Fibroblast of skin of left quadriceps (primary cell): ENCODE results near the gene ATP6V1F.

Experiments
- DNase-seq, 2 experiments: peaks; one replicate each; pipeline ENCODE4 v3.0.0-alpha.2; 2013; ENCODE audit warnings: low read depth in 2 of 2

The ATP6V1F gene

GRCh38 chr7:128848289-128849155, 14.1 kb upstream of the ATP6V1F start:
- DNase-seq: no peak

DNA sequence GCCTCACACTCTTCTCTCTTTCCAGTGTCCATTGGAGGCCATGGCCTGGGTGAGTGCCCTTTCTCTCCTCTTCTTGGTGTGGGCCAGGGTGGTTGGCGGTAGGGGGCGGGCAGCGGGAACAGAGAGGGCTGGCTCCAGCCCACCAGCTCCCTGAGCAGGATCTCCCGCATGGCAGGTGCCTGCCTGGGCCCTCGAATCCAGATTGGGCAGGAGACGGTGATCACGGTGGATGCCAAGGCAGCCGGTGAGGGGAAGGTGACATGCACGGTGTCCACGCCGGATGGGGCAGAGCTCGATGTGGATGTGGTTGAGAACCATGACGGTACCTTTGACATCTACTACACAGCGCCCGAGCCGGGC, 13.5 kb upstream of the ATP6V1F start:
- no peak for DNase-seq

DNA sequence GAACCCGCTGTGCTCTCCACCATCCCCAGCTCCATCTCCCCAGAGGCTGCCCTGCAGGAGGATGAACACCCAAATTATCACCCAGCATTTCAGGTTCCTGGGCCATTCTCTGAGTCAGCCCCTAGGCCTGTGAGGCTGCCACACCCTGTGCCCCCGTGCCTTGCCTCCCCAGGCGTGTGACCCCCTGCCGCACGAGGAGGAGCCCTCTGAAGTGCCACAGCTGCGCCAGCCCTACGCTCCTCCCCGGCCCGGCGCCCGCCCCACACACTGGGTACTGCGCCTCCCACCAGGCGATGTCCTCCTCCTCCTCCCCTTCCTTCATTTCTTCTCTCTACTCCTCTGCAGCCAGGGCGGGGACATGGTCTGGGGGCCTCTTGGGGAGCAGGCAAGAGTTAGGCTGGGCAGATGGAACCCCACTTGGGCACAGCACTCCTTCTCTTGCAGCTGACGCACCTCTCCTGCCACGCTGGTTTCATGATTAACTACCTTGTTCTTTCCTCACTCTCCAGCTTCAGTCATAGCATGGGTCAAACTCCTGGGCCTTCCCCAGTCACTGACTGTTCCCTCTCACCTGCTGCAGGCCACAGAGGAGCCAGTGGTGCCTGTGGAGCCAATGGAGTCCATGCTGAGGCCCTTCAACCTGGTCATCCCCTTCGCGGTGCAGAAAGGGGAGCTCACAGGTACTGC, 12.7 kb upstream of the ATP6V1F start:
- DNase-seq: no peak

- no peak for DNase-seq
These were observed 10.0 kb upstream of the ATP6V1F start for GRCh38 chr7:128852537-128853254.

- no peak for DNase-seq
These were observed 8.9 kb upstream of the ATP6V1F start for GRCh38 chr7:128853799-128854198.

GRCh38 chr7:128854396-128854795, 8.3 kb upstream of the ATP6V1F start:
- no peak for DNase-seq

DNA sequence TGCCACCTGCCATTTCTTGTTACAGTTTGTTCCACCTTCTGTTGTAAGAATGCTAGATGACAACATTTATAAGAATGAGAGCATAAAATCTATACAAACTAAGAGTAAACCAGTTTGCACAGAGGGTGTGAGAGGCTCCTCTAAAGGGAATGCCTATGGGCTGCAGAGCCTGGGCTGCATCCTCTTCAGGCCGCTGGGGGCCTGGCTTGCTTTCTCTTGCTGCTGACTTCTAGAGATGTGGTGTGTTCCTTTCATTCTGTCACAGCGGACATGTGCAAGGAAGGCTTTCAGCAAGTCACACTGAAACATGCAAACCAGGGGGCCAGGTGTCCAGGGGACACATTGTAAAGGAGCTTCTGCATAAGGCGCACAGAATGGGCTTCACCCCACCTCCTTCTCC, 7.1 kb upstream of the ATP6V1F start:
- DNase-seq: no peak

DNA sequence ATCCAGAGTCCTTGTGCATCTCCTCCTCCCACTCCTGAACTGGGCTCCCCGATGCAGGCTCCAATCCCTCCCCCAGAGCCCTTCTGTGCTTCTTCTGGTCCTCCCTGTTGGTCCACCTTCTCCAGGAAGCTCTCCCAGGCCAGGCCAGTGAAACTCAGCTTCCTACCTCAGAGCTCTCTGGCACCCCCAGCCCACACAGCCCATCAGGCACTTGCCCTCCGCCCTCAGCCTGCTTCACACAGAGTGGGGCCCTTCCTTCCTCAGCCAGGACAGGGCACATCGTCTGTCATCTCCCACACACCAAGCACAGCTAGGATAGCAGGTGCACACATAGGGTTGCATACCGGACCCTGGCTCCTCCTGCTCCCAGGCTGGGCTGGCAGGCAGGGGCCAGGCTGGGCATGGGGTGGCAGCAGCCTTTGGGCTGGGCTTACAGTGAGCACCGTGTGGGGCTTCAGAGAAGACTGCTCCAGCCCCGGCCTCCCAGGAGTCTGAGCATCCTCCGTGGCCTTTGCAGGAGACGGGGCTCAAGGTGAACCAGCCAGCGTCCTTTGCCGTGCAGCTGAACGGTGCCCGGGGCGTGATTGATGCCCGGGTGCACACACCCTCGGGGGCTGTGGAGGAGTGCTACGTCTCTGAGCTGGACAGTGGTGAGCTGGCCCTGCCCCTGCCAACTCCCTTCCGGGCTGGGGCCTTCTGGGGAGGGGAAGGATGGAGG, 6.5 kb upstream of the ATP6V1F start:
- DNase-seq: no peak

- DNase-seq: no peak
These were observed 4.0 kb upstream of the ATP6V1F start for GRCh38 chr7:128858380-128859231.

DNA sequence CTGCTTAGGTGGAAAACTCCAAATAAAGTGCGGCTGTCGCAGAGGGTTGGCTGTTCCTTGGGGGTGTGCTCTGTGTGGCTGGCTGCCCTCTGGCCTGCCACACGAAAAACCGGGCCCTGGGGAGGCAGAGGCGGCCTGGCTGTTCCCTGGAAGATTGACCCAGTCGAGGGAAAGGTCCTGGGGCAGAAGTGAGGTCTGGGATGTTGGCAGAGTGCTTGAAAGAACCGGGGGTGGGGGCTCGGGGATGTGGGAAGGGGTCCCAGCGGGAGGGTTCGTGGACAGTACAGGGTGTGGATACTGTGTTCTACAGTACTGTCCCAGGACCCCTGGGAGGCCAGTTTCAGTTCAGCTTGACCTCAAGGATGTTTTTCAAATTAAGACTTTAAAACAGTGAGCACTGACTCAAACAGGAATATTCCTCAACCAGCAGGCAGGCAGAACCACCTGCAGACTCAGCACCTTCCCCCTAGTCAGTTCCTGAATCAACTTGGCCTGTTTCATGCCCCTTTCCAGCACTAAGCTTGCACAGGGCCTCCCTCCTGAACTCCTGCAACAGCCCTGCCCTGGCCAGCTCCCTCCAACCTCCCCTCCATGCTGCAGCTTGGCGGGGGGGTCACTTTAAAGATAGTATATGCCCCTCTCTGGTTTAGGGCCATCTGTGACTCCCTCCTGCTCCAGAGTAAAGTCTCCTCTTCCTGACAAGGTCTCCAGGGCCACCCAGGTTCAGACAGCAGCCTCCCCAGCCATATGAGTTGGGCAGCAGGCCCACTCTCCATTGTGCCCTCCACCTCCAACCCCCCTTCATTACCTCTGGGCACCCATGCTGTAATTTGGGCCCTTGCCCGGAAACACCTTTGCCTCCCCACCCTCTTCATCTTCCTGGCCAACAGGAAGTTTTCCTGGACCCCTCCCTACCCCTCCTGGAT, 3.2 kb upstream of the ATP6V1F start:
- no peak for DNase-seq

GRCh38 chr7:128860158-128861073, 2.2 kb upstream of the ATP6V1F start:
- DNase-seq: peak in 1 of 2 experiments; percentile 15

GRCh38 chr7:128861957-128862570, 592 bp upstream of the ATP6V1F start:
- no peak for DNase-seq

DNA sequence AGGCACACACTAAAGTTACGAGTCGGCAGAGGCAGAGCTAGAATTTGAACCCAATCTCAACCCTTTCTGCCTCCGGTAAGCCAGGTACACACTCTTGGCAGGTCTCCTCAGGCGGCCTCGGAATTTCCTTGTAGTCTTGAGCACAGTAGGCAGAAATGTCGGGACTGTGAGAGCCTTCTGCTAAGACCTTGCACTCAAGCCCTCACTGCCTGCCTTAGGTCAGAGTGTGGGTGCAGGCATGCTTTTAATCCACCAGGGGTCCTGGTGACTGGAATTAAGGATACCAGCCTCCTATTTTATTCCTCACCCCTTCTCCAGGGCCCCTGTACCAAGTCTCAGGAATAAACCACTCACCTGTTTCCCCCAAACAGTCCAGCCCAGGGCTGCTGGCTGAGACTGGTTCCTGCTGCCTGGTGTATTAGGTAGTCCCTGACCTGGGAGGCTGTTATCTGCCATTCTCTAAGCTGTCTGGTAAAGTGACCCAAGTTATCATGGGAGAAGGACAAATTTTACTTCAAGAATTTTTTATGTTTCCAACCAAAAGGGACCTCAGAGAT, 855 bp downstream of the ATP6V1F start:
- peak in 1 of 2 experiments; percentile 33 for DNase-seq

GRCh38 chr7:128865303-128865702, 2.6 kb downstream of the ATP6V1F start:
- no peak for DNase-seq

- no peak for DNase-seq
These were observed 3.6 kb downstream of the ATP6V1F start for GRCh38 chr7:128865996-128866877.

DNA sequence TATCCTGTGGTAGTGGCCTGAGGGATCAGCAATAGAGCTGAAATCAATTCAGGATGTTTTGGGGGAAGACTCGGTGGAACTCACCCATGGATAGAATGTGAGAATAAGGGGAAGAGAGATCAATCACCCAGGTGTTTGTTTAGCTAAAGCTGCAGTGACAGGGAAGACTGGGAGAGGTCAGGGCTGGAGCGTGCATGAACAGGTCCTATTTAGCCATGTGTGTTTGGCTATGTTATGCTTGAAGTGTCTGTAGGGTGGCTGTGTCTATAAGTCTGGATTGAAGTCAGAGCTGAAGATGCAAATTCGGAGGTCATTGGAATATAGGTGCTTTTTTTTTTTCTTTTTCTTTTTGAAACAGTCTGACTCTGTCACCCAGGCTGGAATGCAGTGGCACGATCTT, 4.6 kb downstream of the ATP6V1F start:
- no peak for DNase-seq
